Measurements from ENCODE around the gene ARVCF. TPM values are rescaled to one million over a fixed set of nuclear protein-coding genes. Genes with fewer than 3 reads are reported as not detected.

The ARVCF gene
- total and polyA plus RNA-seq, 2 donors (not counting 1 experiment from before 2014, with no cell fraction given): 2.2 to 6.7 TPM

DNA sequence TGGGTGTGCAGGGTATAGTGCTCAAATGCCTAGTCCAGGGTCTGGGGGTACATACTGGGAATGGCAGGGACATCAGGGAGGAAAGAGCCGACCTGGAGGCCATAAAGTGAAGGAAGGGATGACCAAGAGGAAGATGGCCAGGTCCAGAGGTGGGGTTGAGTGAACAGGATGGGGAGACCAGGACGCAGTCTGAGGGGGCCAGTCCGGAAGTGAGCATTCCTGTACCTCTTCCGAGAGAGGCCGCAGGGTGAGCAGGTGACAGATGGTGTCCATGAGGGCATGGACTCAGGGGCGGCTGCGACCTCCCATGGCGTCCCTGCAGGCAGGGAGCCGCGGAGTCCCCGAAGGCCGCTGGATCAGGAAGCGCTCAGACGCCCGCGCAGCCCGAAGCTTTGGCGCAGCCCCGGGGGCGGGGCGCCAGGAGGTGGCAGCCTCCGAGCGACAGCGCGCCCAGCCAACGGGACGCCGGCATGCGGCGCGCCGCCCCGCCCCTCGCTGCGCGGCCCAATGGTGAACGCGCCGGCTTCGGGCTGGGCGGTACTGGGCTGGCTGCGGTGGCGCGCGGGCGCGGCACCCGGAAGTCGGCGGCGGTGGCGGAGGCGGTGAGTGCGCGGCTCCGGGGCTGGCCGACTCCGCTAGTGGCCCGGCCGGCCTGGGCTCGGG lies 4.0 kb upstream of the ARVCF start, which contains the start of gene TANGO2:
TANGO2 (plus strand) TSS at position 578 of the 663 bp plus-strand sequence. CDS start 15,689 bp downstream, outside the sequence.
- peak within 1 kb of the TSS; percentile 98 for H2AFZ ChIP-seq (ENCODE audit: insufficient read depth, low read depth, low read length, poor library complexity, severe bottlenecking)
- DNase-seq: peak; percentile 96
- peaks cover 32 to 36% of the 10 kb centered on the region in 2 donors for H3K4me1 ChIP-seq (ENCODE audit: control insufficient read depth in 2 of 2, insufficient read depth in 2 of 2, low read length in 2 of 2)

More for the DNA sequence above, 4.0 kb upstream of the ARVCF start, which contains the start of gene TANGO2:
- under 1% methylated on average over 61 of the region's 61 CpGs for WGBS (ENCODE audit: insufficient coverage)
- Histone ChIP-seq H3K27me3 (replicated peaks in 1 of 4; ENCODE audit: control extremely low read depth in 1 of 4, control insufficient read depth in 3 of 4, insufficient read depth in 4 of 4, low read length in 3 of 4) (peaks cover 0 to 17% (median 4%) of the 10 kb centered on the region in 4 experiments), H3K9ac (ENCODE audit: low read length) (peak within 1 kb of the TSS; percentile 94), H3K4me2 (replicated peaks; ENCODE audit: low read depth, low read length, poor library complexity, severe bottlenecking) (peak within 1 kb of the TSS; percentile 99), H3K4me3 (ENCODE audit: control extremely low read depth in 1 of 5, extremely low read depth in 1 of 5, insufficient read depth in 1 of 5, low read depth in 2 of 5, low read length in 4 of 5) (peak within 1 kb of the TSS; percentile 51 to 99 (median 87)), H3K27ac (ENCODE audit: low read length in 2 of 2) (peak within 1 kb of the TSS; percentile 69 to 84), H3K79me2 (ENCODE audit: control insufficient read depth, insufficient read depth, low read length) (peaks cover 54% of the 10 kb centered on the region), H3K9me3 (ENCODE audit: control extremely low read depth in 1 of 3, control insufficient read depth in 2 of 3, insufficient read depth in 1 of 3, low read length in 2 of 3) (no peaks in the 10 kb centered on the region), H4K20me1 (ENCODE audit: control insufficient read depth, insufficient read depth, low read length, poor library complexity, severe bottlenecking) (peaks cover 43% of the 10 kb centered on the region), H3K36me3 (replicated peaks in 1 of 2; ENCODE audit: control extremely low read depth in 1 of 2, control insufficient read depth in 1 of 2, extremely low read depth in 1 of 2, insufficient read depth in 2 of 2, low read length in 1 of 2) (no peaks in the 10 kb centered on the region)
- Mint-ChIP-seq H3K9me3 (ENCODE audit: insufficient read depth) (no peaks in the 10 kb centered on the region), H3K27ac (peak within 1 kb of the TSS; percentile 93), H3K4me1 (peaks cover 44% of the 10 kb centered on the region), H3K27me3 (no peaks in the 10 kb centered on the region), H3K4me3 (peak within 1 kb of the TSS; percentile 96)
- intact Hi-C loops (cut with micrococcal nuclease): loop anchor here (1.0 kb wide), 2 partner anchors 60 to 97 kb away; partner anchors contain the start of genes DGCR8 and TRMT2A
- ChIA-PET CTCF (interaction anchor here (1.1 to 1.3 kb wide), 2 partner anchors 17 to 90 kb away, joined by 3 read pairs; no protein-coding TSS in a partner anchor), POLR2A (interaction anchor here (0.6 to 2.3 kb wide), 4 partner anchors 14 to 277 kb away, joined by 3 to 5 read pairs (median 3); partner anchors contain the start of gene TRMT2A)
- ATAC-seq (ENCODE audit: low read depth): peak; percentile 88
- TF ChIP-seq EZH2 (IDR thresholded peaks at IDR 0.05; ENCODE audit: borderline replicate concordance, insufficient read depth, low read depth, low read length, poor library complexity, severe bottlenecking): no peak
- TF ChIP-seq, protein P1, sequence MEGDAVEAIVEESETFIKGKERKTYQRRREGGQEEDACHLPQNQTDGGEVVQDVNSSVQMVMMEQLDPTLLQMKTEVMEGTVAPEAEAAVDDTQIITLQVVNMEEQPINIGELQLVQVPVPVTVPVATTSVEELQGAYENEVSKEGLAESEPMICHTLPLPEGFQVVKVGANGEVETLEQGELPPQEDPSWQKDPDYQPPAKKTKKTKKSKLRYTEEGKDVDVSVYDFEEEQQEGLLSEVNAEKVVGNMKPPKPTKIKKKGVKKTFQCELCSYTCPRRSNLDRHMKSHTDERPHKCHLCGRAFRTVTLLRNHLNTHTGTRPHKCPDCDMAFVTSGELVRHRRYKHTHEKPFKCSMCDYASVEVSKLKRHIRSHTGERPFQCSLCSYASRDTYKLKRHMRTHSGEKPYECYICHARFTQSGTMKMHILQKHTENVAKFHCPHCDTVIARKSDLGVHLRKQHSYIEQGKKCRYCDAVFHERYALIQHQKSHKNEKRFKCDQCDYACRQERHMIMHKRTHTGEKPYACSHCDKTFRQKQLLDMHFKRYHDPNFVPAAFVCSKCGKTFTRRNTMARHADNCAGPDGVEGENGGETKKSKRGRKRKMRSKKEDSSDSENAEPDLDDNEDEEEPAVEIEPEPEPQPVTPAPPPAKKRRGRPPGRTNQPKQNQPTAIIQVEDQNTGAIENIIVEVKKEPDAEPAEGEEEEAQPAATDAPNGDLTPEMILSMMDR (IDR thresholded peaks at IDR 0.05): no peak

Measured in B cell (primary cell).